K562 (cell line): Measurements from ENCODE around the gene ACAD8. TPM values are rescaled to one million over a fixed set of nuclear protein-coding genes. Genes with fewer than 3 reads are reported as not detected.

ENCODE experiments used
- ATAC-seq: fragments of 200-7000 bp; cut with Tn5 transposase; 3 replicates; pipeline ENCODE4 v1.9.1; 2020; ENCODE audit warnings: moderate library complexity
- BruUV-seq: library from RNA; stranded (reverse); fragments of 400-500 nt; replicated peaks from 2 replicates; lab custom pipeline; 2021; lab: Mats Ljungman, UMichigan
- CTCF ChIA-PET: fragments of 300-600 bp; formaldehyde crosslinking; extraction: SDS; loops from one replicate; lab custom pipeline; 2021; ENCODE audit warnings: low intra/inter-chr PET ratio; lab: Yijun Ruan, JAX
- POLR2A ChIA-PET: fragments of 300-600, 350-650 bp; sonication (Branson Sonifier 250); formaldehyde crosslinking; extraction: SDS; loops from one replicate; lab custom pipeline; 2021; ENCODE audit warnings: antibody characterized with exemption, inconsistent platforms; lab: Yijun Ruan, JAX
- DNase-seq, 4 experiments: peaks; one replicate each; pipeline versions ENCODE4 v3.0.0 to v3.0.0-alpha.2; 2011 to 2018; ENCODE audit warnings: low spot score in 3 of 4, mixed read lengths in 3 of 4; ENCODE audit errors: extremely low read depth in 1 of 4
- FAIRE-seq: peaks from 2 replicates; lab custom pipeline; 2011; peaks lifted over from hg19 to GRCh38; lab: Jason Lieb, UNC
- H2AFZ ChIP-seq: 2 replicates; pipeline ENCODE4 v1.6.0; 2011; ENCODE audit warnings: low read depth, low read length, control low read depth, inconsistent platforms
- H3K27ac ChIP-seq: fragments of 200-600 bp; 3 replicates; pipeline ENCODE4 v1.8.0; 2011; ENCODE audit warnings: low read depth, mild to moderate bottlenecking, control low read depth, inconsistent platforms, low read length, moderate library complexity, mixed read lengths; ENCODE audit errors: extremely low read depth
- H3K27me3 ChIP-seq, 2 experiments: fragments of 300-600 bp in 1 of 2; 2 replicates in 1 of 2; 3 replicates in 1 of 2; pipeline versions ENCODE4 v1.6.0 to v1.8.0; 2011; ENCODE audit warnings: inconsistent platforms in 2 of 2, low read length in 2 of 2, mild to moderate bottlenecking in 1 of 2, mixed read lengths in 1 of 2, moderate library complexity in 1 of 2; ENCODE audit not compliant: control insufficient read depth in 2 of 2, insufficient read depth in 2 of 2
- H3K36me3 ChIP-seq: fragments of 300-600 bp; 3 replicates; pipeline ENCODE4 v1.8.0; 2011; ENCODE audit warnings: mild to moderate bottlenecking, low read length, inconsistent platforms; ENCODE audit not compliant: control insufficient read depth, insufficient read depth
- H3K4me1 ChIP-seq, 2 experiments: fragments of 200-600 bp in 1 of 2; replicated peaks in 1 of 2; 2 replicates in 1 of 2; 3 replicates in 1 of 2; pipeline versions ENCODE4 v1.5.1 to v1.8.0; 2011; ENCODE audit warnings: inconsistent platforms in 2 of 2, low read length in 2 of 2, mild to moderate bottlenecking in 1 of 2, mixed read lengths in 1 of 2, moderate library complexity in 1 of 2; ENCODE audit not compliant: control insufficient read depth in 2 of 2, insufficient read depth in 2 of 2
- H3K4me2 ChIP-seq: 2 replicates; pipeline ENCODE4 v1.6.1; 2011; ENCODE audit warnings: low read length, control low read depth, inconsistent platforms, mixed read lengths; ENCODE audit not compliant: insufficient read depth
- H3K4me3 ChIP-seq: fragments of 200-600 bp; sonication (generic), shearing (Covaris generic); 2 replicates; pipeline ENCODE4 v1.5.1; 2016; ENCODE audit warnings: control low read depth, inconsistent platforms
- H3K79me2 ChIP-seq: fragments of 200-600 bp; 3 replicates; pipeline ENCODE4 v1.8.0; 2011; ENCODE audit warnings: low read length, inconsistent platforms; ENCODE audit not compliant: control insufficient read depth, insufficient read depth
- H3K9ac ChIP-seq, 2 experiments: 2 replicates each; pipeline versions ENCODE4 v1.6.0 to v1.6.1; 2011; ENCODE audit warnings: low read depth in 2 of 2, low read length in 2 of 2, control low read depth in 1 of 2, inconsistent platforms in 1 of 2, mild to moderate bottlenecking in 1 of 2, mixed read lengths in 1 of 2; ENCODE audit not compliant: insufficient read depth in 1 of 2
- H3K9me1 ChIP-seq: one replicate; pipeline ENCODE4 v1.6.0; 2011; ENCODE audit warnings: inconsistent platforms, mild to moderate bottlenecking, low read length, moderate library complexity; ENCODE audit not compliant: control insufficient read depth, insufficient read depth
- H3K9me3 ChIP-seq: replicated peaks from 2 replicates; pipeline ENCODE4 v1.5.1; 2011; ENCODE audit warnings: low read depth, low read length, inconsistent platforms; ENCODE audit not compliant: control insufficient read depth, insufficient read depth
- H4K20me1 ChIP-seq: replicated peaks from 2 replicates; pipeline ENCODE4 v1.6.1; 2011; ENCODE audit warnings: low read length, inconsistent platforms, mixed read lengths; ENCODE audit not compliant: control insufficient read depth, insufficient read depth
- ELK1 ChIP-seq: sonication (generic); formaldehyde crosslinking; IDR thresholded peaks from 2 replicates; pipeline ENCODE4 v1.8.1; 2022; ENCODE audit warnings: missing genetic modification reagents
- EP400 ChIP-seq: fragments of 450-650 bp; IDR thresholded peaks from 2 replicates; pipeline ENCODE4 v1.6.1; 2017; ENCODE audit warnings: antibody characterized with exemption, mild to moderate bottlenecking, moderate library complexity
- HCFC1 ChIP-seq: IDR thresholded peaks from 2 replicates; pipeline ENCODE4 v1.6.1; 2012; ENCODE audit warnings: low read depth, low read length, improper control_type of control experiment
- JUNB ChIP-seq: fragments of 450-650 bp; formaldehyde crosslinking; conservative IDR thresholded peaks from 2 replicates; pipeline ENCODE4 v1.4.0; 2020; ENCODE audit warnings: mild to moderate bottlenecking
- MAZ ChIP-seq, 2 experiments: fragments of 450-650 bp in 1 of 2; sonication (generic) in 1 of 2; formaldehyde crosslinking; IDR thresholded peaks in 1 of 2; conservative IDR thresholded peaks in 1 of 2; 2 replicates each; pipeline versions ENCODE4 v1.4.0 to v1.5.0; 2020; ENCODE audit warnings: mild to moderate bottlenecking in 1 of 2, missing genetic modification reagents in 1 of 2
- NR1H2 ChIP-seq: sonication (generic); formaldehyde crosslinking; IDR thresholded peaks from 2 replicates; pipeline ENCODE4 v1.4.0; 2020; ENCODE audit warnings: mild to moderate bottlenecking, missing genetic modification reagents
- PRPF4 ChIP-seq: fragments of 200-400 bp; formaldehyde crosslinking; IDR thresholded peaks from one replicate; pipeline ENCODE4 v1.6.1; 2017; ENCODE audit warnings: low read length, low read depth, mild to moderate bottlenecking; ENCODE audit not compliant: insufficient read depth, poor library complexity, severe bottlenecking
- RBM17 ChIP-seq: fragments of 200-400 bp; formaldehyde crosslinking; IDR thresholded peaks from 2 replicates; pipeline ENCODE4 v1.6.1; 2017; ENCODE audit warnings: low read depth, mild to moderate bottlenecking, low read length, borderline replicate concordance
- RFX1 ChIP-seq: fragments of 450-650 bp; IDR thresholded peaks from 2 replicates; pipeline ENCODE4 v1.6.1; 2016; ENCODE audit warnings: mild to moderate bottlenecking, moderate library complexity
- RNF2 ChIP-seq: sonication (generic); IDR thresholded peaks from 2 replicates; pipeline ENCODE4 v1.6.1; 2016
- RUNX1 ChIP-seq: sonication (generic); IDR thresholded peaks from 2 replicates; pipeline ENCODE4 v1.6.1; 2016; ENCODE audit warnings: antibody characterized with exemption, low read depth
- SMAD3 ChIP-seq: fragments of 450-650 bp; formaldehyde crosslinking; conservative IDR thresholded peaks from 2 replicates; pipeline ENCODE4 v1.4.0; 2020; ENCODE audit warnings: mild to moderate bottlenecking
- ZBTB1 ChIP-seq: sonication (generic); formaldehyde crosslinking; IDR thresholded peaks from 2 replicates; pipeline ENCODE4 v1.8.1; 2023; ENCODE audit warnings: missing genetic modification reagents, low read depth, mild to moderate bottlenecking, borderline replicate concordance
- ZKSCAN3 ChIP-seq: fragments of 250-450 bp; sonication (Bioruptor Pico); IDR thresholded peaks from 2 replicates; pipeline ENCODE4 v1.4.0; 2020
- WGBS: fragments of 100-300 bp; shearing (Covaris generic); methylation state at CpG from one replicate; pipeline ENCODE4 v1.1.6; 2016; ENCODE audit warnings: low coverage, mixed read lengths; ENCODE audit not compliant: insufficient coverage; ENCODE audit errors: missing lambda C conversion rate; 5-methylcytosine and 5-hydroxymethylcytosine counted together
- in situ Hi-C: fragments of 300-500 bp; cut with MboI; formaldehyde crosslinking; loops from 4 replicates; pipeline ENCODE4 v1.15.0; 2018; ENCODE audit warnings: inconsistent platforms, mixed read lengths
- intact Hi-C: fragments of 100-400 bp; cut with micrococcal nuclease; formaldehyde crosslinking; loops from 2 replicates; pipeline ENCODE4 v1.14.2; 2022
- polyA plus RNA-seq, 8 experiments: library from polyadenylated mRNA; depleted of rRNA in 4 of 8; stranded (reverse) in 5 of 8; unstranded in 3 of 8; fragments of >200 nt; fragmentation: Nextera tagmentation in 2 of 8; fragmentation: Illumina TruSeq in 1 of 8; extraction: Ambion mirVana in 2 of 8; extraction: Trizol in 1 of 8; gene quantifications; 2 replicates each; pipeline versions ENCODE4 v1.2.1 to v1.2.3, GENCODE V29; 2011 to 2014; ENCODE audit warnings: inconsistent platforms in 1 of 8, missing spikeins in 1 of 8
- total RNA-seq, 7 experiments: library from RNA; depleted of rRNA in 6 of 7; stranded (reverse); fragments of >200 nt in 6 of 7; fragmentation: Illumina TruSeq in 2 of 7; extraction: Trizol in 2 of 7; gene quantifications; 2 replicates each; pipeline versions ENCODE4 v1.2.1 to v1.2.3, GENCODE V29; 2011 to 2021; ENCODE audit warnings: low replicate concordance in 1 of 7
- TF ChIP-seq, protein P1 (sequence below): fragments of 250-450 bp; sonication (Bioruptor Pico); IDR thresholded peaks from 2 replicates; pipeline ENCODE4 v1.5.0; 2020; ENCODE audit warnings: mild to moderate bottlenecking, borderline replicate concordance
- TF ChIP-seq, protein P2 (sequence below): sonication (generic); formaldehyde crosslinking; IDR thresholded peaks from 2 replicates; pipeline ENCODE4 v1.8.0; 2022; ENCODE audit warnings: mild to moderate bottlenecking, missing genetic modification reagents, borderline replicate concordance

ACAD8 gene
- total and polyA plus RNA-seq, 9 of the 15 experiments (the other 6 are each of a cell fraction or from before 2014, with no cell fraction given), result 6.5 to 34.1 (median 20.1) TPM

DNA sequence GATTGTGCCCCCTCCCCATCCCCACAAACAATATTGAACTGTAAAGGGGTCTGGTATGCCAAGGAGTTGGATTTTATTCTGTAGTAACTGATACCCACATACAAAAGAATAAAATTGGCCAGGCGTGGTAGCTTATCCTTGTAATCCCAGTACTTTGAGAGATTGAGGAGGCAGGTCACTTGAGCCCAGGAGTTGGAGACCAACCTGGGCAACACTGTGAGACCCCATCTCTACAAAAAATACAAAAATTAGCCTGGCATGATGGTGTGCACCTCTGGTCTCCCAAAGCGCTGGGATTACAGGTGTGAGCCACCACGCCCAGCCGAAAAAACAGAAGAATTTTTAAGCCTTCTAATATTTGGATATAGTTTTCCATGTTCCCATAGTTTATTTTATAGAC, 18.6 kb downstream of the ACAD8 start:
- no peak overlapping the region for H3K9ac ChIP-seq
- no peak overlapping the region for H3K27ac ChIP-seq
- TF ChIP-seq RNF2, result no peak
- no peak for TF ChIP-seq RFX1
- no peak for TF ChIP-seq HCFC1
- TF ChIP-seq ZKSCAN3 (CRISPR knock-in tag), result no peak
- TF ChIP-seq SMAD3, result no peak
- no peak for TF ChIP-seq MAZ (CRISPR knock-in tag; conservative IDR thresholded peaks at IDR 0.05 in 1 of 2, IDR thresholded peaks at IDR 0.05 in 1 of 2)
- no peak for TF ChIP-seq JUNB (CRISPR knock-in tag)
- TF ChIP-seq NR1H2 (CRISPR knock-in tag), result no peak
- TF ChIP-seq RBM17, result no peak
- TF ChIP-seq, protein P1, sequence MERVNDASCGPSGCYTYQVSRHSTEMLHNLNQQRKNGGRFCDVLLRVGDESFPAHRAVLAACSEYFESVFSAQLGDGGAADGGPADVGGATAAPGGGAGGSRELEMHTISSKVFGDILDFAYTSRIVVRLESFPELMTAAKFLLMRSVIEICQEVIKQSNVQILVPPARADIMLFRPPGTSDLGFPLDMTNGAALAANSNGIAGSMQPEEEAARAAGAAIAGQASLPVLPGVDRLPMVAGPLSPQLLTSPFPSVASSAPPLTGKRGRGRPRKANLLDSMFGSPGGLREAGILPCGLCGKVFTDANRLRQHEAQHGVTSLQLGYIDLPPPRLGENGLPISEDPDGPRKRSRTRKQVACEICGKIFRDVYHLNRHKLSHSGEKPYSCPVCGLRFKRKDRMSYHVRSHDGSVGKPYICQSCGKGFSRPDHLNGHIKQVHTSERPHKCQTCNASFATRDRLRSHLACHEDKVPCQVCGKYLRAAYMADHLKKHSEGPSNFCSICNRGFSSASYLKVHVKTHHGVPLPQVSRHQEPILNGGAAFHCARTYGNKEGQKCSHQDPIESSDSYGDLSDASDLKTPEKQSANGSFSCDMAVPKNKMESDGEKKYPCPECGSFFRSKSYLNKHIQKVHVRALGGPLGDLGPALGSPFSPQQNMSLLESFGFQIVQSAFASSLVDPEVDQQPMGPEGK (CRISPR knock-in tag), result no peak
- TF ChIP-seq RUNX1, result no peak
- TF ChIP-seq PRPF4, result no peak
- no peak for TF ChIP-seq EP400
- TF ChIP-seq ZBTB1 (CRISPR knock-in tag), result no peak
- TF ChIP-seq, protein P2, sequence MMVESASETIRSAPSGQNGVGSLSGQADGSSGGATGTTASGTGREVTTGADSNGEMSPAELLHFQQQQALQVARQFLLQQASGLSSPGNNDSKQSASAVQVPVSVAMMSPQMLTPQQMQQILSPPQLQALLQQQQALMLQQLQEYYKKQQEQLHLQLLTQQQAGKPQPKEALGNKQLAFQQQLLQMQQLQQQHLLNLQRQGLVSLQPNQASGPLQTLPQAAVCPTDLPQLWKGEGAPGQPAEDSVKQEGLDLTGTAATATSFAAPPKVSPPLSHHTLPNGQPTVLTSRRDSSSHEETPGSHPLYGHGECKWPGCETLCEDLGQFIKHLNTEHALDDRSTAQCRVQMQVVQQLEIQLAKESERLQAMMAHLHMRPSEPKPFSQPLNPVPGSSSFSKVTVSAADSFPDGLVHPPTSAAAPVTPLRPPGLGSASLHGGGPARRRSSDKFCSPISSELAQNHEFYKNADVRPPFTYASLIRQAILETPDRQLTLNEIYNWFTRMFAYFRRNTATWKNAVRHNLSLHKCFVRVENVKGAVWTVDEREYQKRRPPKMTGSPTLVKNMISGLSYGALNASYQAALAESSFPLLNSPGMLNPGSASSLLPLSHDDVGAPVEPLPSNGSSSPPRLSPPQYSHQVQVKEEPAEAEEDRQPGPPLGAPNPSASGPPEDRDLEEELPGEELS (CRISPR knock-in tag), result no peak
- no peak for TF ChIP-seq ELK1 (CRISPR knock-in tag)
- H3K9me3 ChIP-seq, result no peaks in the 10 kb centered on the region
- peaks cover 35 to 64% of the 10 kb centered on the region in 2 experiments for H3K27me3 ChIP-seq
- no peaks in the 10 kb centered on the region for H4K20me1 ChIP-seq
- intact Hi-C loops (loop anchor here (5.0 kb wide), 1 partner anchor 50 kb away; no protein-coding TSS in a partner anchor), in situ Hi-C loops (no loop called here)
- peaks cover 7 to 15% of the 10 kb centered on the region in 2 experiments; a peak in 3 of 5 replicates for H3K4me1 ChIP-seq
- ChIA-PET CTCF (no interaction called here), POLR2A (no interaction called here)
- H3K36me3 ChIP-seq, result no peaks in the 10 kb centered on the region
- H3K4me2 ChIP-seq, result no peak overlapping the region
- ATAC-seq (no peak), FAIRE-seq (no peak), DNase-seq (no peak)
- no peak overlapping the region for H3K4me3 ChIP-seq
- H3K79me2 ChIP-seq, result no peaks in the 10 kb centered on the region
- H3K9me1 ChIP-seq, result no peaks in the 10 kb centered on the region
- WGBS, result 0% methylated on average over 4 of the region's 4 CpGs
- H2AFZ ChIP-seq, result no peak overlapping the region
- BruUV-seq, result no TSS peak
